GM19455 (cell line): Measurements from ENCODE around the gene AUTS2.

Experiments
- ATAC-seq: cut with Tn5 transposase; IDR thresholded peaks from one replicate; pipeline ENCODE4 v1.9.1; 2021; ENCODE audit not compliant: unreplicated experiment

AUTS2 gene

DNA sequence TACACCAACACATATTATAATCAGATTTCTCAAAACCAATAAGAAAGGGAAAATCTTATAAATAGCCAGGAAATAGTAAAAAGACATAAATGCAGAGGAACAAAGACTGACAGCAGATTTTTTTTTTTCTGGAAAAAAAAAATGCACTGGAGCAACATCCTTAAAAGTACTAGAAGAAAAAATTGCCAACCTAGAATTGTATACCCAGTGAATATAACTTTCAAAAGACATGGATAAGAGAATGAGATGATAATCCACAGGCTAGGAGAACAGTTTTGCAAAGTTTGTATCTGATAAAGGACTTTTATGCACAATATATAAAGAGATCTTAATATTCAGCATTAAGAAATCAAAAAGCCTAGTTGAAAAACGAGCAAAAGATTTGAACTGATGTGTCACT, 554.0 kb downstream of the AUTS2 start:
- ATAC-seq: no peak

- ATAC-seq: no peak
Measured at GRCh38 chr7:70153933-70154332, 555.7 kb downstream of the AUTS2 start.

GRCh38 chr7:70154521-70155180, 556.4 kb downstream of the AUTS2 start:
- no peak for ATAC-seq

- no peak for ATAC-seq
Measured at GRCh38 chr7:70156057-70156456, 557.8 kb downstream of the AUTS2 start.

DNA sequence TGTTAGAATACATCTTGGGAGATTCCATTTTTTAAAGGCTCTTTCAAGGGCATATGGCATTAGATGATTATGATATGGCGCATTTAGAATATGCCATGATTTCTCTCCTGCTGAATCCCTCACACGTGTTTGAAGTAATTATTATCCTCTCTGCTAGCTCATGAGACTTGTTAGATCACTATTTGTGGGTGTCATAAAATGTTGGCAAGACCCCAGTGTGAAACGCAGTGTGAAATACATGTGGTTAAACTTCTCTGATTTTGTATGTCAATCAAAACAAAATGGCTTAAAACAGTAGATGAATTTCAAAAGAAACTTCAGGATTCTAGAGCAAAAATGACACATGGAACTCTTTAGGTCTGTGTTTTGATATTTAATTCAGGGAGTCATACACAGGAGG, 560.8 kb downstream of the AUTS2 start:
- no peak for ATAC-seq

DNA sequence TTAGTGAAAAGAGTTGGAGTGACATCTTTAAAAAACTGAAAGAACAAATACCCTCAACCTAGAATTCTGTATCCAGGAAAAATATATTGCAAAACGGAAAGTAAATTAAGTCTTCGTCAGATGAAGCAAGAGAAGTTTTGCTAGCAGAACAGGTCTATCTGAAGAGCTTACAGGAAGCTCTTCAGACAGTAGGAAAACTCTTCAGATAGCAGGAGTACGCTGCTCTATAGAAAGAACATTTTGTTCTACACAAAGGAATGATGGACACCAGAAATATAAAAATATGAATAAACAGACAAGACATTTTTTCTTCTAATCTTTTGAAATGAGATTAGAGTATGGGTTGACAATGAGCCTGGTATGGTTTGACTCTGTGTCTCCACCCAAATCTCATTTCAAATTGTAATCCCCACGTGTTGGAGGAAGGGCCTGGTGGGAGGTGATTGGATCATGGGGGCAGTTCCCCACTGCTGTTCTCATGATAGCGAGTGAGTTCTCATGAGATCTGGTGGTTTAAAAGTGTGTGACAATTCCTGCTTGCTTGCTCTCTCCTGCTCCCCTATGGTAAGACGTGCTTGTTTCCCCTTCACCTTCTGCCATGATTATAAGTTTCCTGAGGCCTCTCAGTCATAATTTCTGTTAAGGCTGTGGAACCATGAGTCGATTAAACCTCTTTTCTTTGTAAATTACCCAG, 567.3 kb downstream of the AUTS2 start:
- ATAC-seq: no peak

- ATAC-seq: no peak
Measured at GRCh38 chr7:70171369-70171920, 573.2 kb downstream of the AUTS2 start.

- no peak for ATAC-seq
Measured at GRCh38 chr7:70177166-70177565, 578.9 kb downstream of the AUTS2 start.

- ATAC-seq: no peak
Measured at GRCh38 chr7:70178211-70178610, 579.9 kb downstream of the AUTS2 start.

DNA sequence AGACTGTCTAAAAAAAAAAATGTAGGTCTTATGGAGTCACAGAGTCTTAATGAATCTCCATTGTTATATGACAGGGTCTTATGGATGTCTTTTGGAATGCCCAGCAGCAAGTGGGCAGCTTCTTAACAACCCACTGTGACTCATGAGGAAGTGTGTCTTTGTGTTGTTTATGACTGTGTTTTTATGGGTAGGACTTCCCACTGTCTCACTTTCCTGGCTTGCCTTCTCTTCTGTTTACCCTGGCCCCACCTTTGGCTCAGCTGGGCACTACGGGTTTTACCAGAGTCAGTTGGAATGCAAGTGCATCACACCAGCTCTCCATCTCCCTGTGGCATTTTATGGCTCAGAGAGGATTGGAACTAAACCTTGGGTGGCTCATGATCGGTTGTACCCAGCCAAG, 580.5 kb downstream of the AUTS2 start:
- no peak for ATAC-seq

DNA sequence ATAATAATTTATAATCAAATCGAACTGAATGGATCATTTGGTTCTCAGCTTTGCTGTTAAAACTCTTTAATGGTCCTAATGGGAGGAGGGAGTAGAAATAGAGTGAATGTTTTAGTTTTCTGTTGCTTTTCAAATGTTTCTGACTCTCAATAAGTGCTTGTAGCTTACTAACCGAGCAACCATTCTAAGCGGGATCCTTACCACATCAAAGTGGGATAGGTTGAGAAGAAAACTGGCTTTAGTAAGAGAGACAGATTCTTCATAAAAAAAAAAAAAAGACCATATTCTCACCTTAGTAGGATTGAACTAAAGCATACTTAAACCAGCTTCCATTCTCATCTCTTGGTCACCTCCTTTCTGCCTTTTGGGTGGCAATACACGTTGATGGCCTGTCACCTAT, 584.2 kb downstream of the AUTS2 start:
- ATAC-seq: no peak

GRCh38 chr7:70183278-70183677, 585.0 kb downstream of the AUTS2 start:
- no peak for ATAC-seq

GRCh38 chr7:70188901-70189650, 590.8 kb downstream of the AUTS2 start:
- ATAC-seq: no peak

DNA sequence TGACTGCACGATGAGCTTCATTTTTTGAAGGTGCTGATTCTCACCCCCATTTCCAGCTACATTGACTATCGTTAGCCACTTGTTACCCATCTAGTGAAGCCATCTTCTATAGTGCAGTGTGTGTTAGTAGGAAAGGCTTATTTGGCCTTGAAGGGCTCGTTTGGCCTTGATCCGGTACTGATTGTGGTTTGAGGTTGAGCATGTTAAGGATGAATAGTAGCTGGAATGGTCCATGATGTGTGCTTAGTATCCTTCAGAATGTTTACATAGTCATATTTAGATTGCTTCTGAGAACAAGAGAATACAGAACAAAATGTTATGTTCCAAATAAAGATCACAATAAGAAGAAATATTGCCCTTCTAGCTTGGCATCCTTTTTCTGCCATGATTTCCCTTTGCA, 591.5 kb downstream of the AUTS2 start:
- no peak for ATAC-seq

DNA sequence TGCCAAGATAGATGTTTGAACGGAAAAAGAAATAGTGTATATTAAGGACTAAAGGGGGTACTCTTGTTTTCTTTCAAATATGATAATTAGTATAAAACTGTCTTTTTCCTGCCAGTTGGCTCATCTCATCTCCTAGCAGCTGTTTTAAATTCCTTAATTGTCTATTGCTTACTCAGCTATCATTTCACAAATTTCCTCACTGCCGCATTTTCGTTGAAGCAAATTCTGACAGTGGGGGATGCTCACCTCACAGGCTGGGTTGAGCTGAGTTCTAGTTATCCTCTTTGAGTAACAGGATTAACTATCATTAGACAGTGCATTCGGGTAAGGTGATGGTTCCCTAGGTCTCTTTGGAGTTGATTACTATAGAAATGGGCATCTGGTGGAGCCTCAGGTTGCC, 592.0 kb downstream of the AUTS2 start:
- ATAC-seq: no peak

DNA sequence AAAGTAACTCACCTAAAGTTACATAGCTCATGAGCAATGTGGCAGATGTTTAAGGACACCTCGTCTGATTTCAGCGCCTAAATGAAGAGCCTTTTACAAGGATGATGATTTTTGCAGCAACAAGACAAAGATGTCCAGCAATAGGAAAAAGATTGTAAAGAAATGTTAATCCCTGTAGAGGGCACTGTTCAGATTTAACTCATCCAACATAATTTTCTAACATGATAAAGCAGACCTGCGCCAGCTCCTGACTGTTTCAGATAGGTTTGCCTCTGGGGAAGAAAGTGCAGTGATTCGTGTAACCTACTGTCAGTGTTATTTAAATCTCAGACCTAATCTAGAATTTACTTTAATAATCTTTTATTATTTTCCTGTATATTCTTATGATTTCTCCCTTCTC, 595.2 kb downstream of the AUTS2 start:
- ATAC-seq: no peak

DNA sequence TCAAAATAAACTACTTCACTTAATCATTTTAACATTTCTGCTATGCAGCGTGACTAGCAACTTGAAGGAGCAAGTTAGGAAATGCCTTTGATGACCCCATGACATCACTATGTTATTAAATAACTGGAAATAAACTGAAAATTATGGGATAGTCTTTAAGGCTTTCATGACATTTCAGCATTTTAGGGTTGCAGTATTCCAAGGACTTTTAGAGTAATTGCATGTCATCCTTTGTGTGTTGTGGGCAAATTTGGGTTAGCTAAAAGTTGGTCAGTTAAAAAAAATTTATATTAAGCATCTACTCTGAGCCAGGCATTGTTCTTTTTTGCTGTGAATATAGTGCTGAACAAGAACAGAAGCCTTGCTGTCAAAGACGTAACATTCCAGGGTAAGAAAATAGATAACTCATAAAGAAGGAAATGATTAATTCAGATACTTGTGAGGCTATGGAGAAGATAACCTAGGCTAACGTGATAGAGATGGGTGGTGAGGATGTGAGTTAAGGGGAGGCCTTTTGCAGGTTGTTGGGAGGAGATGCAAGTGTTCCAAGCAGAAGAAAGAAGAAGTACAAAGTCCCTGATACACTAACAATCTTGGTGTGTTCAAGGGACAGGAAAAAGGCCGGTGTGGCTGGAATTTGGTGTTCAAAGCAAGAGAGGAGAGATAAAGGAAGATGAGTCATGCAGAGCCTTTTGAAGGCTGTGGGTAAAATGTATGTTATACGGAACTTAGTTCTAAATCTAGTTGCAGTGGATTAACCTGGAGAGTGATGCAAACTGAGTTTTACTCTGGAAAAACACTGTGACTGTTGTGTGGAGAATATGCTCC, 610.2 kb downstream of the AUTS2 start:
- no peak for ATAC-seq

GRCh38 chr7:70210200-70210935, 612.1 kb downstream of the AUTS2 start:
- ATAC-seq: no peak

DNA sequence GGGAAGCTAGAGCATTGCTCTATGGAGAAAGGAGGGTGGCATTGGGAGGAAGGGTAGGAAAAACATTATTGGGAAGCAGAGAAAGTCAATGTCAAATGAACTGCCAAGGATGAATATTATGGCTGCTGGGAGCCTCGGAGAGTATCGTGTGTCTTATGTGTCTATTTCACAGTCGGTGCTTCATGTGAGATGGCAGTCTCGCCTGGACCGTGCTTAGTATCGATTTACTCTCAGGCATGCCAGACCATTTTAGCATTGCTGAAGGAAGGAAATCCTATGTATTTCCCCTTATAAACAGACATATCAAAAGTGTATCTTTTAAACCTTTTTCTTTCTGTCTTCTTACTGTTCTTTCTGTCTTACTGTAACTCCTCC, 612.6 kb downstream of the AUTS2 start:
- no peak for ATAC-seq

DNA sequence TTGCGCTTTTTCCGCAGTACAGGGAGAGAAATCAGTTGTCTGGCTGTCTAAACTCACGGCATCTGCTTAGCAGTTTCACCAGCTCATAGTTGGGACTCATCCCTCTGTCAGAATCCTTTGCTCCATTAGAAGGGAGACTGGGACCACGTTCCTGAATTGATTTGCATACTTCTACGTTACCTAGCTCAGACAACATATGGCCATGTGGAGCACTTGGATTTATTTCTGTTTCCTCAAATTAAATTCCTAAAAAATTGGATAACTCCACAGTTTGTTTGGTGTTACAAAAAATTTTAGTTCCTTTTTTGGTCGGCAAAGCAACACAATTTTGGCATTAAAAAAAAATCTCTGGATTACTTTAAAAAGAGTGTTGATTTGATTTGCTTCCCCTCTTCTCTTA, 614.0 kb downstream of the AUTS2 start:
- ATAC-seq: no peak
